GM10266 (cell line): ENCODE results near the gene PDE8A.
"Not testable (repeated sequence)": the region's sequence is repeated elsewhere in the genome, so short reads cannot be mapped to it uniquely, and the experiment has no call there.

Source experiments
- DNase-seq: peaks from one replicate; pipeline ENCODE4 v3.0.0; 2012; ENCODE audit errors: extremely low spot score
- TF ChIP-seq, protein P1 (sequence below): IDR thresholded peaks from 2 replicates; pipeline ENCODE4 v1.5.1; 2012; ENCODE audit warnings: mild to moderate bottlenecking, low read depth; ENCODE audit not compliant: control insufficient read depth, insufficient read depth; ENCODE audit errors: missing control alignments

The PDE8A gene

DNA sequence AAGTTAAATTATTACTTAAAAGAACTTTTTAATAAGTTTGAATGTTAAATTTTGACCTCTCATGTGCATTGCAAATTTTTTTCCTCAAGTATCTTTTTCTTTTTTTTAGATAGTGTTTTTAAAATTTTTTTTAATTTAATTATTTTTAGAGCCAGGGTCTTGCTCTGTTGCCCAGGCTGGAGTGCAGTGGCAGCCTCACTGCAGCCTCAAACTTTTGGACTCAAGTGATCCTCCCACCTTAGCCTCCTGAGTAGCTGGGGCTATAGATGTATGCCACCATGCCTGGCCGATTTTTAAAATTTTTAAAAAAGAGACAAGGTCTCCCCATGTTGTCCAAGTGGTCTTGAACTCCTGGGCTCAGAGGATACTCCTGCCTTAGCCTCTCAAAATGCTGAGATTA lies 14.4 kb downstream of the PDE8A start:
- TF ChIP-seq, protein P1, sequence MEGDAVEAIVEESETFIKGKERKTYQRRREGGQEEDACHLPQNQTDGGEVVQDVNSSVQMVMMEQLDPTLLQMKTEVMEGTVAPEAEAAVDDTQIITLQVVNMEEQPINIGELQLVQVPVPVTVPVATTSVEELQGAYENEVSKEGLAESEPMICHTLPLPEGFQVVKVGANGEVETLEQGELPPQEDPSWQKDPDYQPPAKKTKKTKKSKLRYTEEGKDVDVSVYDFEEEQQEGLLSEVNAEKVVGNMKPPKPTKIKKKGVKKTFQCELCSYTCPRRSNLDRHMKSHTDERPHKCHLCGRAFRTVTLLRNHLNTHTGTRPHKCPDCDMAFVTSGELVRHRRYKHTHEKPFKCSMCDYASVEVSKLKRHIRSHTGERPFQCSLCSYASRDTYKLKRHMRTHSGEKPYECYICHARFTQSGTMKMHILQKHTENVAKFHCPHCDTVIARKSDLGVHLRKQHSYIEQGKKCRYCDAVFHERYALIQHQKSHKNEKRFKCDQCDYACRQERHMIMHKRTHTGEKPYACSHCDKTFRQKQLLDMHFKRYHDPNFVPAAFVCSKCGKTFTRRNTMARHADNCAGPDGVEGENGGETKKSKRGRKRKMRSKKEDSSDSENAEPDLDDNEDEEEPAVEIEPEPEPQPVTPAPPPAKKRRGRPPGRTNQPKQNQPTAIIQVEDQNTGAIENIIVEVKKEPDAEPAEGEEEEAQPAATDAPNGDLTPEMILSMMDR, result no peak
- no peak for DNase-seq

DNA sequence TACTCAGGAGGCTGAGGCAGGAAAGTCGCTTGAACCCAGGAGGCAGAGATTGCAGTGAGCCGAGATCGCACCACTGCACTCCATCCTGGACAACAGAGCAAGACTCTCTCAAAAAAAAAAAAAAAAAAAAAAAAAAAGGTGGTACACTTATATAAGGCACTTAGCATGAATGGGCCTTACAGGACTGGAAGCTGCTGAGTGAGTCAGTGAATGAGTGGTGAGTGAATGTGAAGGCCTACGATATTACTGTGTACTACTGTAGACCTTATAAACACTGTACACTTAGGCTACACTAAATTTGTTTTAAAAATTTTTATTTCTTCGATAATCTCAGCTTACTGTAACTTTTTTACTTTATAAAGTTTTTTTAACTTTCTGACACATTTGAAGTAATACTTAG lies 15.1 kb downstream of the PDE8A start:
- DNase-seq, result not testable (repeated sequence)

DNA sequence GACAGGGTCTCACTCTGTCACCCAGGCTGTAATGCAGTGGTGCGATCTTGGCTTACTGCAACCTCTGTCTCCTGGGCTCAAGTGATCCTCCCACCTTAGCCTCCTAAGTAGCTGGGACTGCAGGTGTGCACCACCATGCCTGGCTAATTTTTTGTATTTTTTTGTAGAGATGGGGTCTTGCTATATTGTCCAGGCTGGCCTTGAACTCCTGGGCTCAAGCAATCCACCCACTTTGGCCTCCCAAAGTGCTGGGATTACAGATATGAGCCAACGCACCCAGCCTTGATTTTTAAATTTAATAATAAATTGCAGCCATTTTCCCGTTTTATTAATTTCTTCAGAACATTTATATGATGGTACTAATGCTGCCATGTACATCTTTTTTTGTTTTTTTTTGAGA lies 15.6 kb downstream of the PDE8A start:
- DNase-seq, result not testable (repeated sequence)

DNA sequence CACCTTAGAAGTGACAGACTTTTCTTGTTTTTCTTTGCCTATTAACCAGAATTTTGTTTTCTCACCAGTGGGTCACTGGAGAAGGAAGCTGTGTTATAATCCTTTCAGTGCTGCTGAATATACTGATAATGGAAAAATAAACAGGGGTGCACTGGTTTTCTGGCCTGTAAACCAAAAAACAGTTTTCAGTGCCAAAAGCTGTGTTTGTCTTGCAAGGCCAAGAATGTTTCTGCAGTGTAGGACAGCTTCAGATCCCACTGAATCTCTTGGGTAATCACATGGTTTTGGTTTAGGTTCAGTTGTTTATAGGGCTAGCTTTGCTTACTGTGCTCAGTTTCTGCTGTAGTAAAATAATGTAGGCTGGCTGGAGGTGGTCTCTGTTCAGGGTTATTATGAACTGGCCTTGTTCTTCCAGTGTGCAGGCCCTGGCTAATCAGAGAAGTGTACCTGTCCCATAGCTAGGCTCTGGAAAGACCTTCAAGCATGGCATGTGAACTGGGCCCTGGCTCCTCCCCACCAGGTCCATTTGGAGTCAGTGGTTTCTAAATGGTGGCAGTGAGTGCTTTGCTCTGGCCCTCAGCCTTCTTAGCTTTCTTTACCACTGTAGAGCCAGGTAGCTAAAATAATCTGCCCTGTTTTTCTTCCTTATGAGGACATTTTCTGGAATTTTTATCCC lies 18.7 kb downstream of the PDE8A start:
- DNase-seq, result no peak
- TF ChIP-seq, protein P1, result no peak

GRCh38 chr15:85000937-85001336 lies 19.3 kb downstream of the PDE8A start:
- DNase-seq, result no peak
- TF ChIP-seq, protein P1, result no peak

- TF ChIP-seq, protein P1, result no peak
- DNase-seq, result no peak
Observed at GRCh38 chr15:85002517-85002916, 20.9 kb downstream of the PDE8A start.

GRCh38 chr15:85003593-85004312 lies 22.1 kb downstream of the PDE8A start:
- TF ChIP-seq, protein P1, result no peak
- no peak for DNase-seq

DNA sequence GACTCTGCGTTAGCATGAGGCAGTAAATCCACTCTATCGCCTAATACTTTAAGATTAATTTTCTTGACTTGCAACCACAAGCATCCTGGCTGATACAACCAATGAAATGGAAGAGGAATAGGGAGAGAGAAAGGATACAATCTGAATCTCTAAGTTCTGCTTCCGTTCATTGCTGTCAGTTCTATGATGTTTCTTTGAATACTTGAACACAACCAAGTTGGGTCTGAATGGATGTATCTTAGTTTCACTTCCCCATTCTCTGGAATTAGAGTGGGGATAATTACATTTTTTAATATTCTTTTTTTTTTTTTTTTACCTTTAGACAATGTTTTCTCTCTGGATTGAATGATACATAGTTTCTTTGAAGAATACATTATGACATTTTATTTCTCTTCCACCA lies 22.9 kb downstream of the PDE8A start:
- TF ChIP-seq, protein P1, result no peak
- DNase-seq, result no peak
